ENCODE measurements around the gene PAFAH1B2. TPM values are rescaled to one million over a fixed set of nuclear protein-coding genes. Genes with fewer than 3 reads are reported as not detected.

The PAFAH1B2 gene
- total RNA-seq, 2 donors from 2014 or later, result 114 to 115 TPM

GRCh38 chr11:117098269-117099232 is 45.5 kb upstream of the PAFAH1B2 start, which contains the start of gene SIK3:
TSS of gene SIK3 (minus strand) at chr11:117098428. CDS start at chr11:117098415, 13 bp downstream.
- Histone ChIP-seq H3K36me3 (ENCODE audit: control insufficient read depth, insufficient read depth, low read length) (peaks cover 4% of the 10 kb centered on the region), H3K9me3 (ENCODE audit: control insufficient read depth, low read length) (no peaks in the 10 kb centered on the region), H3K27ac (ENCODE audit: low read depth, low read length) (peak within 1 kb of the TSS; percentile 93), H3K9ac (ENCODE audit: extremely low read depth, low read length, poor library complexity, severe bottlenecking) (peak within 1 kb of the TSS; percentile 91), H3K4me3 (ENCODE audit: low read length) (peak within 1 kb of the TSS; percentile 97), H3K4me1 (ENCODE audit: control insufficient read depth, insufficient read depth, low read length) (peaks cover 10% of the 10 kb centered on the region), H3K27me3 (ENCODE audit: control insufficient read depth, insufficient read depth, low read length, poor library complexity, severe bottlenecking) (no peaks in the 10 kb centered on the region)
- DNase-seq, result peak; percentile 95
- H3K9me3 Mint-ChIP-seq, result no peaks in the 10 kb centered on the region
- peak within 1 kb of the TSS; percentile 98 for H3K27ac Mint-ChIP-seq
- TF ChIP-seq CTCF (conservative IDR thresholded peaks at IDR 0.05), result peak; percentile 46
- peaks cover 55% of the 10 kb centered on the region for H3K4me1 Mint-ChIP-seq
- no peaks in the 10 kb centered on the region for H3K27me3 Mint-ChIP-seq (ENCODE audit: insufficient read depth)
- peak within 1 kb of the TSS; percentile 98 for H3K4me3 Mint-ChIP-seq
- WGBS, 2 experiments (ENCODE audit: insufficient coverage in 1 of 2, insufficient read length in 1 of 2), result 7 to 8% methylated on average over 10 to 62 of the region's 78 CpGs
- H3K36me3 Mint-ChIP-seq (ENCODE audit: low read depth), result peaks cover 2% of the 10 kb centered on the region

GRCh38 chr11:117099696-117100095 is 44.4 kb upstream of the PAFAH1B2 start:
- H3K27me3 Mint-ChIP-seq (ENCODE audit: insufficient read depth), result no peaks in the 10 kb centered on the region
- 74% methylated on average over 2 of the region's 2 CpGs; no CpG with 5 or more reads in 1 of the 2 experiments for WGBS, 2 experiments (ENCODE audit: insufficient coverage in 1 of 2, insufficient read length in 1 of 2)
- no peaks in the 10 kb centered on the region for H3K9me3 ChIP-seq (ENCODE audit: control insufficient read depth, low read length)
- H3K36me3 Mint-ChIP-seq (ENCODE audit: low read depth), result no peaks in the 10 kb centered on the region
- no peak for TF ChIP-seq CTCF (conservative IDR thresholded peaks at IDR 0.05)
- peak overlapping the region; percentile 78 for H3K4me3 ChIP-seq (ENCODE audit: low read length)
- no peaks in the 10 kb centered on the region for H3K36me3 ChIP-seq (ENCODE audit: control insufficient read depth, insufficient read depth, low read length)
- H3K9ac ChIP-seq (ENCODE audit: extremely low read depth, low read length, poor library complexity, severe bottlenecking), result no peak overlapping the region
- no peak overlapping the region for H3K27ac ChIP-seq (ENCODE audit: low read depth, low read length)
- no peaks in the 10 kb centered on the region for H3K27me3 ChIP-seq (ENCODE audit: control insufficient read depth, insufficient read depth, low read length, poor library complexity, severe bottlenecking)
- H3K27ac Mint-ChIP-seq, result peak overlapping the region; percentile 98
- DNase-seq, result no peak
- H3K9me3 Mint-ChIP-seq, result no peaks in the 10 kb centered on the region
- peak overlapping the region; percentile 98 for H3K4me3 Mint-ChIP-seq
- peaks cover 53% of the 10 kb centered on the region for H3K4me1 Mint-ChIP-seq
- peaks cover 10% of the 10 kb centered on the region for H3K4me1 ChIP-seq (ENCODE audit: control insufficient read depth, insufficient read depth, low read length)

GRCh38 chr11:117100556-117100955 is 43.5 kb upstream of the PAFAH1B2 start:
- Mint-ChIP-seq H3K27me3 (ENCODE audit: insufficient read depth) (no peaks in the 10 kb centered on the region), H3K4me1 (peaks cover 44% of the 10 kb centered on the region), H3K36me3 (ENCODE audit: low read depth) (no peaks in the 10 kb centered on the region), H3K9me3 (no peaks in the 10 kb centered on the region), H3K27ac (peak overlapping the region; percentile 56), H3K4me3 (no peak overlapping the region)
- WGBS, 2 experiments (ENCODE audit: insufficient coverage in 1 of 2, insufficient read length in 1 of 2), result 85 to 100% methylated on average over 3 of the region's 3 CpGs
- Histone ChIP-seq H3K27me3 (ENCODE audit: control insufficient read depth, insufficient read depth, low read length, poor library complexity, severe bottlenecking) (no peaks in the 10 kb centered on the region), H3K27ac (ENCODE audit: low read depth, low read length) (no peak overlapping the region), H3K36me3 (ENCODE audit: control insufficient read depth, insufficient read depth, low read length) (no peaks in the 10 kb centered on the region), H3K4me1 (ENCODE audit: control insufficient read depth, insufficient read depth, low read length) (peaks cover 6% of the 10 kb centered on the region), H3K9me3 (ENCODE audit: control insufficient read depth, low read length) (no peaks in the 10 kb centered on the region), H3K4me3 (ENCODE audit: low read length) (no peak overlapping the region), H3K9ac (ENCODE audit: extremely low read depth, low read length, poor library complexity, severe bottlenecking) (no peak overlapping the region)
- TF ChIP-seq CTCF (conservative IDR thresholded peaks at IDR 0.05), result no peak
- DNase-seq, result no peak

Measured in endodermal cell (in vitro differentiated cells).